NCI-H1694 (cell line): ENCODE results near the gene ZDHHC7.
"Not testable (repeated sequence)": the region's sequence is repeated elsewhere in the genome, so short reads cannot be mapped to it uniquely, and the experiment has no call there.

Experiments used
- DNase-seq: peaks from one replicate; lab custom pipeline; 2025; lab: John Stamatoyannopoulos, UW

ZDHHC7 gene

GRCh38 chr16:84938616-84939015 is 72.7 kb downstream of the ZDHHC7 start:
- DNase-seq, result not testable (repeated sequence)

GRCh38 chr16:84937196-84938005 is 73.9 kb downstream of the ZDHHC7 start:
- DNase-seq, result no peak

GRCh38 chr16:84933774-84934631 is 77.3 kb downstream of the ZDHHC7 start:
- no peak for DNase-seq

GRCh38 chr16:84932681-84933080 is 78.7 kb downstream of the ZDHHC7 start:
- peak; percentile 49 for DNase-seq

GRCh38 chr16:84931506-84931905 is 79.8 kb downstream of the ZDHHC7 start:
- DNase-seq, result no peak

GRCh38 chr16:84931107-84931494 is 80.2 kb downstream of the ZDHHC7 start:
- no peak for DNase-seq

DNA sequence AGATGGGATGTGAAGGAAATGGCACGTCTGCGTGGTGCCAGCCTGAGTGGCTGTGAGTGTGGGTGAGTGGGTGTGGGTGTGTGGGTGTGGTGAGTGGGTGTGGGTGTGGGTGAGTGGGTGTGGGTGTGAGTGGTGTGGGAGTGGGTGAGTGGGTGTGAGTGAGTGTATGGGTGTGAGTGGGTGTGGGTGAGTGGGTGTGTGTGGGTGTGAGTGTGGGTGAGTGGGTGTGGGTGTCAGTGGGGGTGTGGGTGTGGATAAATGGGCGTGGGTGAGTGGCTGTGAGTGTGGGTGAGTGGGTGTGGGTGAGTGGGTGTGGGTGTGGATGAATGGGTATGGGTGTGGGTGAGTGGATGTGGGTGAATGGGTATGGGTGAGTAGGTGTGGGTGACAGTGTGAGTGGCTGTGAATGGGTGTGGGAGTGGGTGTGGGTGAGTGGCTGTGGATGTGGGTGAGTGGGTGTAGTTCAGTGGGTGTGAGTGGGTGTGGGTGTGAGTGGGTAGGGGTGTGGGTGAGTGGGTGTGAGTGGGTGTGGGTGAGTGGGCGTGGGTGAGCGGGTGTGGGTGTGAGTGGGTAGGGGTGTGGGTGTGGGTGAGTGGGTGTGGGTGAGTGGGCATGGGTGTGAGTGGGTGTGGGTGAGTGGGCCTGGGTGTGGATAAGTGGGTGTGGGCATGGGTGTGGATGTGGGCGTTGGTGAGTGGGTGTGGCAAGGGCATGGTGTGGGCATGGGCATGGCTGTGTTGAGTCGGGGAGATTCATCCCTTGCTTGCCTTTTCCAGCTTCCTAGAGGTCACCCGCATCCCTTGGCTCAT is 80.8 kb downstream of the ZDHHC7 start:
- no peak for DNase-seq

DNA sequence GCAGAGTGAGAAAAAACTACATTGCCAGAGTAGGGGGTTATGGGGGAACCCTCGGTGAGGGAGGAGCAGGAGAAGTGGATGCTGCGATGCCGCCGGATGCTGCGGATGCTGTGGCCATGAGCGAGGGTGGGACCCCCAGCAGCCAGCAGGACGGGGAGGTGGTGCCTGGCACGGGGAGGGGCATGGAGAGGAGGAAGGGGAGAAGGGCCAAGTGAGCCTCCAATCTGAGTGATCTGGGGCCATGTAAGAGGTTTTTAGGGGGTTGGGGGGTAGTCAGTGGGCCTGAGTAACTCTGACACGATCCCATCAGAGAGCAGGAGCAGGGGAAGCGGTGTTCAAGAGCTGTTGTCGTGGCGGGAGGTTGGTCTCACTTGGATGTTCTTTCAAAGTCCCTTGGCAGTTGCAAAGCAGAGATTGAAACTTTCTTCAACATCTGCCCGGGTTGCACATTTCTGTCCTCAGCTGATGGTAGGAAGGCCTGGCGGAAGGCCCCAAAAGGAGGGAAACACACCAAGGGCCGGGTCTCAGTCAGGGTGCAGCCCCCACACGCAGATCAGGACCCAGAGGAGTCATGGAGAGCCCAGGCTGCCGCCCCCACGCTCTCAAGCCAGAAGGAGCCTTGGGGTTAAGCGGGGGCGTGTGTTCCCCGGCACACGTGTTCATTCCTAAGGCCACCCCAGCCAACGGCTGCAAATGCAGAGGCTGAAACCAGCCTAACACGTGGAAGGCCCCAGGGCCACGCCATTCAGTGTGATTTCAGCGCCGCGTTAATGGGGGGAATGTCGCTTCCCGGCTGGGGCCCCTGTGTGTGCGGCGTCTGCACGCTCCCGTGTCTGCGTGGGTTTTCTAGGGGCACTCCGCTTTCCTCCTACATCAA is 81.7 kb downstream of the ZDHHC7 start:
- no peak for DNase-seq

- no peak for DNase-seq
Observed at GRCh38 chr16:84928679-84929420, 82.5 kb downstream of the ZDHHC7 start.

DNA sequence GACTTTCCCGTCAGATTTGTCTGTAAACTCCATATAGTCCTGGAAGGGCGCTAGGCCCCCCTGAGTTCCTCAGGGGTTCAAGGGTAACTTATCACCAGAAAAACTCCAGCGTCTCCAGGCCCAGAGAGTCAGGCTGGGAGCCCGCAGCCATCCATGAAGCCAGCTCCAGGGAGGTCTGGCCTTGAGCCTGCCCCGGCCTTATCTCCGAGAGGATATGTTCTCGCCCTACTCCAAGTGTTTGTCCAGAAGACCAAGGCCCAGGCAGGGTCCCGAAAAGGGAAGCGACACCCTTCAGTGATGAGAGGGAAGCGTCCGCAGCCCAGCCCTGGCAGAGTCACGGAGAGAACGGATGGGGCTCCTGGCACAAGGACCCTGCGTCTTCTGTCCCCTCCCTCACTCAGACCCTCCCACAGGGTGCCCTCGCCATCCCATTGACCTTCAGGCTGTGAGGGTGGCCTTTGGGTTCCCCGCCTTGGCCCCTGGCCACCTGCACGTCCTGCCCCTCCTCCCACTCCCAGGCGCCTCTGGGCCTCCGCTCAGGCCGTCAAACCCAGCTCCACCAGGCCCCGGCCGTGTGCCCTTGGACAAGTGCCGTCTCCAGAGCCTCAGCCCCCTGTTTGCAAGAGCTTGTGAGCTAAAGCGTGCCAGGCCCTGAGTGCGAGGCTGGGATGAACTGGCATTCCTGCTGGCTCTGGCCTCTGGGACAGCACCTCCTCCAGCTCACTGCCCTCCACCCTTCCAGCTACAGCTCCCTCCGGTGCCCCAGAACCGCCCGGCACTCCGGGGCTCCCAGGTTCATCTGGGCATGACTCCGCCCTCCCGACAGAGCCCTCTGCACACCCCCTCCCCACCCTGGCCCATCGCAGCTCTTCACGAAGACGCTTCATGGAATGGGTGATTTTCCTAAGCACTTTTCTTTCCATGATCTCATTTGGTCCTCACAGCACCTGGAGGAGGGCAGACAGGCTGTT is 83.4 kb downstream of the ZDHHC7 start:
- no peak for DNase-seq

GRCh38 chr16:84926462-84926861 is 84.9 kb downstream of the ZDHHC7 start:
- no peak for DNase-seq

- no peak for DNase-seq
Observed at GRCh38 chr16:84925773-84926372, 85.5 kb downstream of the ZDHHC7 start.

GRCh38 chr16:84925092-84925772 is 86.1 kb downstream of the ZDHHC7 start:
- peak; percentile 56 for DNase-seq

DNA sequence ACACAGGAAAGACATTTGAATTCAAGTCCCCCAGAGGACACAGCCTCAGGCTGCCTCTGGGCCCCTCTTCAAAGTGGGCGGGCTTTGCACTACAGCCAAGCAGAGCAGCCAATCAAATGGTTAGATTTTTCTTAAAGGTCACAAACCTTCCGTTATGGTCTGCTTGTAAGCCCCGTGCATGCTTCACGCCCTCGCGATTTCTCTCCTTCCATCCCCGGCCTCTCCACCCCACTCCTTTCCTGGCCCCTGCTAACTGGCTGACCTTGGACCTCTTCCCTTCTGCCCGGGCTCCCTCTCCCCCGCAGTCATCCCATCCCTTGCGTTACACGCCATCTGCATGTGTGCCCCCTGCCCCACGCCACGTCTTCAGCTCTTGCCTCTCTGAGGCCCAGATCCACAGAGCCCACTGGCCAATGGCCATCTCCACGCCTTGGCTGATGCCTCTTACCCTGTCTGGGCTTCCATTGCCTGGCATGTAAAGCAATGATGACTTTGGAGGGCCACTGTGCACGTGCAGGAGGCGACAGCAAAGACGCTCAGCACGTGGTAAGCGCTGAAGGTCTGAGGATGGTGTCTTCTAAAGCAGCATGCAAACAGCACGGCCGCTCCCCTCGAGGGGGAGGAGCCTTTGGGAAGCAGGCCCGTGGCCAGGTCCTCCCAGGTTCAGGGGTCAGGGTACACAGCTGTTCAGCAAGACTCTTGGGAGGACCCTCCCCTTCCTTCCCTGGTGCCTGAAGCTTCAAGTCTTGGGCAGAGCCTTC is 86.8 kb downstream of the ZDHHC7 start:
- no peak for DNase-seq
